Posterior cingulate gyrus (tissue), 11 donors: Measurements from ENCODE around the gene CLEC16A.
A peak's percentile ranks its signal among the peaks of the same experiment; 100 is the strongest.
"Not testable (repeated sequence)": the region's sequence is repeated elsewhere in the genome, so short reads cannot be mapped to it uniquely, and the experiment has no call there.

Experiments
- DNase-seq, 10 donors: peaks; one replicate each; pipeline versions ENCODE4 v3.0.0 to v3.0.0-alpha.2; 2020 to 2021; ENCODE audit warnings: mixed read lengths in 3 of 10
- intact Hi-C: fragments of 100-400 bp; cut with DNase I; formaldehyde crosslinking; loops from one replicate; pipeline ENCODE4 v1.15.1; 2023

CLEC16A gene

DNA sequence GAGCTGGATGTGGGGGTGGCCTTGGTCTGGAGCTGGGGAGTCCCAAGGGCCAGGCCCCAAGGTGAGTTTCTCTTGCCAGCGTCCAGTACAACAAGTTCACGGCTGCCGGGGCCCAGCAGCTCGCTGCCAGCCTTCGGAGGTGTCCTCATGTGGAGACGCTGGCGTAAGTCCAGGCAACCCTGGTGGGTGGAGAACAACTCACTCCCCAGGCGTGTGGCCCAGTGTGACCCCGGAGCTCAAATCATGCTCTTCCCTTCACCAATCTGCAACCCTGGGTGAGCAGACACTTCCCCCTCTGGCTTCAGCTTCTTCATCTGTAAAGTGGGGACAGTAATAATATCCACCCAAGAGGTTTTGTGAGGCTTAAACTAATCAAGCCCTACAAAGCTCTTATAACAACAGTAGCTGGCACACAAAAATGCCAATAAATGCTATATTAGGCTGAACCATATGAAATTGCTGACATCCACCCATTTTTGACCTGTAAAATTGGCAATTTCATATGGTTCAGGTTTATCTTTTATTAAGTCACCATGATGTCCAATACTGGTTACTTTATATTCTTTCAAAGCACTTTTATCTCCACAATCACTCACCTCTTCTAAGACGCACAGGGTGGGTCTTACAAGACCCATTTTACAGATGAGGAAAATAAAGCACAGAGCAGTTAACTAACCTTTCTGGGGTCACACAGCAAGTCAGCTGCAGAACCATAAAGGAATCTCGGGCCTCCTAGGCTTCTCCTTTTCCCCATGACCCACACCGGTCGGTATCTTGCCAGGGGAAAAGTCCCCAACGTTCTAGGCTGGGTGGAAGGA lies 21.8 kb upstream of the CLEC16A start:
- intact Hi-C loops: loop anchor here (5.0 kb wide), 1 partner anchor 170 kb away; no protein-coding TSS in a partner anchor
- DNase-seq: peak in 2 of 10 donors; percentile 73 to 91

- no peak for DNase-seq
- intact Hi-C loops: loop anchor here (5.0 kb wide), 1 partner anchor 171 kb away; no protein-coding TSS in a partner anchor
Measured at GRCh38 chr16:10923146-10923649, 21.2 kb upstream of the CLEC16A start.

- DNase-seq: peak; percentile 37 to 93 (median 67)
- intact Hi-C loops: loop anchor here (5.0 kb wide), 1 partner anchor 171 kb away; no protein-coding TSS in a partner anchor
Measured at GRCh38 chr16:10923650-10924214, 20.6 kb upstream of the CLEC16A start.

DNA sequence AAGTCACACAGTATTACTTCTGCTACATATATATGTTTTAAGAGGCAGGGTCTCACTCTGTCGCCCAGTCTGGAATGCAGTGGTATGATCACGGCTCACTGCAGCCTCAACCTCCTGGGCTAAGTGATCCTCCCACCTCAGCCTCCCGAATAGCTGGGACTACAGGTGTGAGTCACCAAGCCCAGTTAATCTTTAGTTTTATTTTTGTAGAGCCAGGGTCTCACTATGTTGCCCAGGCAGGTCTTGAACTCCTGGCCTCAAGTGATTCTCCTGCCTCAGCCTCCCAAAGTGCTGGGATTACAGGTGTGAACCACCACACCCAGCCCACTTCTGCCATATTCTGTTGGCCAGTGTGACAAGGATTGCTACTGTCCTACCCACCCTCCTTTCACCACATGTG lies 19.1 kb upstream of the CLEC16A start:
- DNase-seq: peak in 1 of 10 donors; percentile 16
- intact Hi-C loops: not testable (repeated sequence)

DNA sequence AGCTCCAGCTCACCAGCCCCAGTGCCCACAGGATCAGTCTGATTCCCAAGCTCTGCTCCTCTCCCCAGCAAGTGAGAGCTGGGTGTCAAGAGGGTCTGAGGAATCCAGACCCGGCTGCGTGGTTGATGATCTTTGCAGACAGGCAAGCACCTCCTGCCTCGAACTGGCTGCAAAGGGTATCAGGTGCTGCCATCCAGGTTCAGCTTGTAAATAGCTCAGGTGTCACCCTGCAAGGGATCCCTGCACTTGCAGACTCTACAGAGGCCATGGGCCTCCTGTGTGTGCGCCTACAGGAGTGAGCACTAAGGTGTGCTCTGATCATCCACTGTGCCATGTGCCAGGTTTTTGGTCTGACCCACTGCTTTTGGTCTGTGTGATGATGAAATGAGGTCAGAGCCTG lies 18.3 kb upstream of the CLEC16A start:
- DNase-seq: peak in 1 of 10 donors; percentile 1
- intact Hi-C loops: no loop called here

DNA sequence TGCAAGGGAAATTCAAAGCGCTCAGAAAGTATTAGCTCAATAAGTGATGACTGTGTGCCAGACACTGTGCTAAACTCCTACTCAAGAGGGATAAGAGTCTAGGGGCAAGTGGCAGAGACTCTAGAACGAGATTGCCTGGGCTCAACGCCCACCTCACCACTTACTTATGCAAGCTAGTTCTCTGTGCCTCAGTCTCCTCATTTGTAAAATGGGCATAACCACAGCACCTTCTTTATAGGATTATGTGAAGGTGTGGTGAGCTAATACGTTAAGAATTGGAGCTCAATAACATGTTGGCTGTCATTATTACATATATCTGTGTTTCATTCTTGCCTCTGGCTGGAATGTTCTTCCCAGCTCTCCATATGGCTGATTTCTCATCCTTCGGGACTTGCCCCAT lies 17.5 kb upstream of the CLEC16A start:
- intact Hi-C loops: no loop called here

DNA sequence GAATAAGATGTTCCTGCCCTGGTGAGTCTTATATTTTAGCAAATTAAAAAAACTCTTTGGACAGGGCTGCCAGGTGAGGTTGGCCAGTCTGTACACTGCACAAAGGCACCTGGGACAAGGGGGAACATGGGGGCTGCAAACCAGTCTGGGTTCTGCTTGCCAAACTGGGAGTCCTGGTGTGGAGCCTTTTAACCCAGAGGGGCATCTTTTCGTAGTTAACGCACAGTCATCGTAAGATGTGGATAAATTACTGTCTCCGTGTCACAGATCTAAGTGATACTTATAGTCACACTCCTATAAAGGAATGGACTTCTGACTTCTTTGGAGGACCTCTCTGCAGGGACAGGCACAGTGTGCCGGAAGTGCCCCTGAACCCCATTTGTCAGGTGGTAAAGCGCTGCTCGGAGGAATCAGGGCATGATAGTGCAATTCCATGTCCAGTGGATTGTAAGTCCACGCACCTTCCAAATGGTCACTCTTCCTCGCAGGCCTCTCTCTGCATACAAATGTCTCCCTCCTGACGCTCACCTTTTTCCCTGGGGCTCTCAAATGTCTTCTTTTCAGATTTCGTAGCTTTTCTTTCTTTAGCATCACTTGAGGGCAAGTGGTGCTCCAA lies 16.8 kb upstream of the CLEC16A start:
- no peak for DNase-seq
- intact Hi-C loops: no loop called here

More for the DNA sequence above, 17.5 kb upstream of the CLEC16A start:
- no peak for DNase-seq

GRCh38 chr16:10929097-10929496 lies 15.3 kb upstream of the CLEC16A start:
- DNase-seq: peak in 1 of 10 donors; percentile 52
- intact Hi-C loops: not testable (repeated sequence)

GRCh38 chr16:10929853-10930754 lies 14.3 kb upstream of the CLEC16A start:
- intact Hi-C loops: no loop called here
- DNase-seq: peak in 1 of 10 donors; percentile 67

GRCh38 chr16:10930755-10931093 lies 13.6 kb upstream of the CLEC16A start:
- intact Hi-C loops: no loop called here
- DNase-seq: no peak

- DNase-seq: no peak
Measured at GRCh38 chr16:10931134-10931533, 13.2 kb upstream of the CLEC16A start.

DNA sequence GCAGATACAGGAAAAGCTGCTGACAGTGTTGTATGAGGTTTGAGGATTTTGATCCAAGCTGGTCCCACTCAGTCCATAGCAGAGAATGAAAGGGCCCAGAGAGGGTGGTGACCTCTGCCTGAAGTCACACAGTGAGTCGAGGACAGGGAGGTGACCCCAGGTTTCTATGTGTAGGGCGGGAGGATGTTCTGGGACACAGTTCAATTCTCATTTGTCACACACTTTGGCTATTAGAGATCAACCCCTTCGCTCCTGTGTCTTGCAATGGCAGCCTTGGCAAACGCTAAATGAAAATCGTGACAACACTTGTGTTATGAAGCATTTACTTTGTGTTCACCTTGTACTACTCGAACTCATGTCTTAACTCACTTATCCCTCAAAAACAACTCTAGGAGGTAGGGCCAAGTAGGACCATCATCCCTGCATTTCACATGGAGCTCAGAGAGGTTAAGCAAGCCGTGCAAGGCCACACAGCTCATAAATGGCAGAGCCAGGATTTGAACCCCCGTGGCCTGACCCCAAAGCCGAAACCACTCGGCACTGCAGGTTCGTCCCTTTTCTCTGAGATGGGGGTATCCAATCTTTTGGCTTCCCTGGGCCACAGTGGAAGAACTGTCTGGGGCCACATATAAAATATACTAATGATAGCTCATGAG lies 12.3 kb upstream of the CLEC16A start:
- DNase-seq: no peak
- intact Hi-C loops: no loop called here

More at GRCh38 chr16:10931134-10931533, 13.2 kb upstream of the CLEC16A start:
- intact Hi-C loops: no loop called here

DNA sequence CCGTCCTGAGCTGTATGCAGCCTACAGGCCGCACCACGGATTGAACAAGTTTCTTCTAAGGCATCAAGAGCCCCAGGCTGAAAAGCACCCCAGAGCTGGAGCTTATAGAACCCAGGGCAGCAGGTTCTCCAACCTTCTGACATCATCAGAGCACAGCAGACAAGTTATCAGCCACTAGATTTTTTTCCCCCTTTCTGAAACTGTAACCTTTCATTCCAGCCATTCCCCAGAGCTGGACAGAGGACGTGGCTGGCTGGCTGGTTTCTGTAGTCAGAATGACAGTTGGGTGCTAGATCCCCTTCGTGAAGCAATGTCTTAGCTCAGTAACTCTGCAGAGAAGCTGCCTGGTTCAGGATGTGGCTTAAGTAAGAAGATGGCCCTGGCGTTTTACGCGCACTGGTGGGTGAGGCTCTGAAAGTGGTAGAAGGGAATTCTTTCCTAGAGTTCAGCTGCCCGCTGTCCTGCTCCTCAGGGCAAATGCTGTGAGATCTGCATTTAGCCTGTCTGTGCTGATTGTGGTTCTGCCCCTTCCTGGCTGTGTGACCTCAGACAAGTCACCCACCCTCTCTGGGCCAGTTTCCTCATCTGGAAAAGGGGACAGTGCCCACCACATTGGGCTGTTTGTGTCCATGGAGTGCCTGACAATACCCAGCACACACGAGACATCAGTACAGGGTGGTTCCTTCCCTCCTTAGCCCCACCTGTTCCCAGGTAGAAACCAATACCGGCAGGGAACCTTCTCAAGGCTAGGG lies 11.2 kb upstream of the CLEC16A start:
- intact Hi-C loops: no loop called here
- DNase-seq: no peak

DNA sequence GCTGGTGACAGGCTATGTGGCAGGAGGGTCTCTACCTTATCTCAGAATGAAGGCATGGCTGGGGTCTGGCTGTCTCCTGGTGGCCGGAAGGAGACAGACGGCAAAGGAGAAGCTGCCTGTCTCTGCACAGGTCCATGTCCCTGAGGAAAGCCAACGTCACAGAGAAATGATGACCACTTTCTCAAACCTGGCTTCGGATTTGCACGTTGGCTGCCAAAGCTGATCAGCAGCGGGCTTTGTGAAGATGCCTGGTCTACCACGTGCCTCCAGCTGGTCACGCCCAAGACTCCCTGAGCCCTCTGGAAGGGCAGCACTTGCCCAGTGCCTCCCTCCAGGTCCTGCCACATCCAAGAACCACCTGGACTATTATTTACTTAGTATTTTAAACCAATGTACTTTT lies 10.5 kb upstream of the CLEC16A start:
- DNase-seq: no peak
- intact Hi-C loops: no loop called here

GRCh38 chr16:10934325-10935107 lies 9.8 kb upstream of the CLEC16A start:
- intact Hi-C loops: no loop called here
- DNase-seq: no peak

- no peak for DNase-seq
- intact Hi-C loops: no loop called here
Measured at GRCh38 chr16:10935226-10935915, 9.0 kb upstream of the CLEC16A start.

DNA sequence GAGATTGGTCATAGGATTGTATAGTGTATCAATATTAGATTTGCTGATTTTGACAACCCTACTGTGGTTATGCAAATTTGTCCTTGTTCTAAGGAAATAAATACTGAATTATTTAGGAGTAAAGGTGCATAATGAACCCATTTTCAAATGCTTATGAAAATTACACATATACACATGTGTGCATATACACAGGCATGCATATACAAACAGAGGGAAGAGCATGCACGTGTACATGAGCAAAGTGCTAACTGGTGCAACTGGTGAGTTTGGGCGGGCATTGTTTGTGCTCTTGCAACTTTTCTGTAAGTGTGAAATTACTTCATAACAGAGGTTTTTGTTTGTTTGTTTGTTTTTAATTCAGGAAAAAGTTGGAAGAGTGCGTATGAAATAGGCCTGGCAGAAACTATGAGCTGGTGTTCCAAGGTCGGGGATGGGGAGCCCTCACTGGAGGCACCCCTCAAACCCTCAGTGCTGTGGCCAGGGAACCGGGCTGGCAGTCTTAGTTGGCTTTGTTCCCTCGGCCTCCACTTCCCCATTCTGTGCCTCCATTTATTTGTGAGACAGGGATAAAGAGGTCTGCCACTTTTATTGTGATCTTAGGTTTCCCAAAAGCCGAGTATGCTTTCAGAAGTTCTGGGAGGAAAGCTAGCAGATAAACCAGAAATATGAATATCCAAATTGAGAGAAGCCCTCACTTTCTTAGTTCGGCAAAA lies 7.9 kb upstream of the CLEC16A start:
- DNase-seq: no peak
- intact Hi-C loops: no loop called here
